GM21717 (cell line): ENCODE results near the gene GADD45B.
"Not testable (repeated sequence)": the region's sequence is repeated elsewhere in the genome, so short reads cannot be mapped to it uniquely, and the experiment has no call there.

Experiments
- ATAC-seq: cut with Tn5 transposase; IDR thresholded peaks from one replicate; pipeline ENCODE4 v1.9.1; 2021; ENCODE audit warnings: mild to moderate bottlenecking, moderate library complexity; ENCODE audit not compliant: unreplicated experiment

GADD45B gene

GRCh38 chr19:2487842-2488241 lies 11.9 kb downstream of the GADD45B start:
- ATAC-seq = no peak

DNA sequence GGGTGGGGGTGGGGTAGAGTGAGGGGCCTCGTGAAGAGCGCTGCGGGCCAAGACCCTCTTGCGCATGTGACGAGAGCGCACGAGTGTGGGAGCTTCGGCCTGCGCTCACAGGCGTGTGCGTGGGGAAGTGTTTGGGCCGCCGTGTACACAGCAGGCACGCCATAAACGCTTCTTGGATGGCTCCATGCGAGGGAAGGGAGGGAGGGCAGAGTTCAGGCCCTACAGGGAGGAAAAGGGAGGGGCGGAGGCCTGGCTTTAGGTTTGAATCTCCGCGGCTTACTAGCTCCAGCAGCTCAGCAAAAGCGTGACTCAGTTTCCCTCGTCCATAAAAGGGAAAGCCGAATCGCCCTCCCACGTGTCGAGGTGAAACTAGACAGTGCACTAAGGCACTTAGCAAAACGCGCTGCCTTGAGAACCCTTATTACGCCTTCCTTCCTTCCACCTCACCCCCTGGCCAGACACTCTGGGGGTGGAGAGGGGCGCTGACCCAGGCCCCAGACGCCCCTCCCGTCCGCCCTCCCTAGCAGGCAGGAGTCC lies 12.5 kb downstream of the GADD45B start:
- no peak for ATAC-seq

DNA sequence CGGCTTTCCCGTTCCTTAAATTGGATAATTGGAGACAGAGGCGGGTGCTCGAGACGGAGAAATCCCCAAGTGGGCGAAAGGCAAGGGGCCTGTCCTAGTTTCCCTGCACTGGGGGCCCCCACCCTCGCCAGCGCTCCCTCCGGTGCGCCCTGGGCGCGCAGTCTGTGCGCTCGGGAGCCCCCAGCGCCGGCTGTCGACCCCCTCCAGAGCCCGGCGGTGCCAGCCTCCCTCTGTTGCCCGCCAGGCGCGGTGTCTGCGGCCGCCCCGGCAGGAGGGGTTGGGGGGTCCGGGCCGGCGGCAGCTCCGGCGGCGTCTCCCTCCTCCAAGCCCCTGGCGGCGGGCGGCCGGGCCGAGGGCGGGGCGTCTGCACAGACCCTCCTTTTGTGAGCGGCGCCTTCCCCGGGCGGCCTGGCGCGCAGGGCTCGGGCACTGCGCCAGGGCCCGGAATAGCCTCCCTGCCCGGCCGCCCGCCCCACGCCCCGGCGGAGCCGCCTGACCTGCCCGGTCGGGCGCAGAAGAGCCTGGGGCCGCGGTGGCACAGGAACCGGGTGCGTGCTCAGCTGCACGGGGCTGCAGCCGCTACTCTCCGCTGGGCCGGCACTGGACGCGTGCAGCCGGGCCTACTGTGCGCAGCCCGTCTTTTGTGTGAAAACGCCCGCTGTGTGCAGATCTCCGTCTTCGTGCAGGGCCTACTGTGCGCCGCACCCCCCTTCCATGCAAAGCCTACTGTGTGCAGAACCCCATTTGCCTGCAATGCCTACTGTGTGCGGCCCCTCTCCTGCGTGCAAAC lies 13.2 kb downstream of the GADD45B start:
- no peak for ATAC-seq

DNA sequence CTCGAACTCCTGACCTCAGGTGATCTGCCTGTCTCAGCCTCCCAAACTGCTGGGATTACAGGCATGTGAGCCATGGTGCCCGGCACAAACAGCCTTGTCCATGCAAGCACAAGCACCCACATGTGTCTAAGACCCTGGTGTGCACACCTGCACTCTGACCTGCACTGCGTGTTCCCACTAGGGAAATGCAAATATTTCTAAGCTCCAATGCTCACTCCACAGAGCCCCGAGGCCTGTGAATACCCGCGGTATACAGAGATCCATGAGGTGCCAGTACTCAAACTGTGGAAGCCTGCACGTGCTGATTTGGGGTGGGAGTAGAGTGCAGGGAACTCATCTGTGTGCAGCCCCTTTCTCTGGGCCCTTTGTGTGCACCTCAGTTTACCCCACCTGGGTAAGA lies 14.7 kb downstream of the GADD45B start:
- no peak for ATAC-seq

DNA sequence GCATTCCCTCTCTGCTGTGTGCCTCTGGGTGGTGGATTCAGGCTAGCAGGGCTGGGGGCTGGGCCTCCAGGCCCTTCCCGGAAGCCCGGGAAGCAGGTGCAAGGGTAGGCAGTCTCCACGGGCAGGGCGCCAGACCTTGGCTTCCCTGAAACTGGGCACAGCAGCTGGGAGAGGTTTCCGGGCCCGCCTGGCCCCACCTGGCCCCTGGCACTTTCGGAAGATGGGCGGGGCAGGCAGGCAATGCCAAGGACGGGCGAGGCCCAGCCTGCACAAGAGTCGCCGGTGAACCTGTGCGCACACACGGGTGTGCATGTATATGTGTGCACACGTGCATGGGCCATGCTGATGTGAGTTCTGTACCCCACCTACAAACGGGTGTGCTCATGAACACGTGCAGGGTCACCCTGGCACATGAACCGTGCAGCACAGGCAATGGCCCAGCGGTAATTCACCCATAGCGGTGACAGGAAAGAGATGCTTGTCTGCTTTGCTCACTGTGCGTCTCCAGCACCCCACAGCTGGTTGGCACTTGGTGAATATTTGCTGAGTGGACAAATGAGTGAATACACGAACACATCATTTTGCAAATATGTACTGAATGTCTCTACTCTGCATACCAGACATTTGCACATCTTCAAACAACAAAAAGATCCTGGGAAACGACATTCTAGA lies 15.3 kb downstream of the GADD45B start:
- ATAC-seq = no peak

DNA sequence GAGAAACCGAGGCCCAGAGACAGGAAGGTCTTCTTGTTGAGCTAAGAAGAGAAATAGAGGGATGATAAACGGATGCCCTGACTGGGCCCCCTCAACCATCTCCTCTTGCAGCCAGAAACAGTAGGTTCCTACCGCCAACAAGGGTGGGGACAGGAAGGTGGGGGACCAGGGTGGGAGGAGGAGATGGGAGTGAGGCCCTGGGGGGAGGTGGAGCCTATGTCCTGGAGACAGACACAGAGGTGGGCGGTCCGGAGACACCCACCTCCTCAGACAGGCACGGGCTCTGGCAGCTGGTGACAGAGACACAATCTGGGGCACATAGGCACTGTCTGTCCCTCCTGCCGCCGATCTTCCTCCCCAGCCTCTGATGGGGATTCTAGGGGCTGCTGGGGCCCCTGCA lies 16.9 kb downstream of the GADD45B start:
- ATAC-seq = no peak

GRCh38 chr19:2493448-2493847 lies 17.5 kb downstream of the GADD45B start:
- not testable (repeated sequence) for ATAC-seq

- ATAC-seq = no peak
These were observed 18.1 kb downstream of the GADD45B start for GRCh38 chr19:2494084-2494446.

DNA sequence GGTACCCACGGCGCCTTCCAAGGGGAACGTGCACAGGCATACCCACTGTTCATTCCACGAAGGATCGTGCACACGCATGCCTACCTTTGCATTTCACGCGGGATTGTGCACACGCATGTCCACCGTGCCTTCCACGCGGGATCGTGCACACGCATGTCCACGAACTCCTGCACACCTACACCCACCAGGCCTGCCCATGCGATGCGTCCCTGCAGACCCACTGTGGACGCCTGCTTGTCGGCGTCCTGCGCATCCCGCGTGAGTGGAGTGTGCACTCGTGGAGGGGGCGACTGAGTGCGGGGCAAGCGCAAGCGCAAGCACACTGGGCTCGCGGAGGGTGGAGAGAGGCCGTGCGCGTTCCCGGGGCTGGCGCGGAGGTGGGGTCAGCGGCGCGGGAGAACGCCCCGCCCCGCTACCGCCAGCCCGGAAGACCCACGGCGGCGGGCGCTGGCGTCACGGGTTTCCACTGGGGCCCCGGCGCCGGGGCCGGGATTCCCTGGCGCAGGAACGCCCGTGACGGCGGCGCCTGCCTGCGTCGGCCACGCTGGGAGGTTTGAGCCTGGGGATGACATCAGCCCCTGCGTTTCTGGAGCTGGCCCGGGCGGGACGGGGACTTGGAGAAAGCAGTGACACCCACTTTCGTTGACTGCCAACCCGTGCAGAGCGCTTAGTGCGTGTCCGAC lies 18.7 kb downstream of the GADD45B start:
- no peak for ATAC-seq

DNA sequence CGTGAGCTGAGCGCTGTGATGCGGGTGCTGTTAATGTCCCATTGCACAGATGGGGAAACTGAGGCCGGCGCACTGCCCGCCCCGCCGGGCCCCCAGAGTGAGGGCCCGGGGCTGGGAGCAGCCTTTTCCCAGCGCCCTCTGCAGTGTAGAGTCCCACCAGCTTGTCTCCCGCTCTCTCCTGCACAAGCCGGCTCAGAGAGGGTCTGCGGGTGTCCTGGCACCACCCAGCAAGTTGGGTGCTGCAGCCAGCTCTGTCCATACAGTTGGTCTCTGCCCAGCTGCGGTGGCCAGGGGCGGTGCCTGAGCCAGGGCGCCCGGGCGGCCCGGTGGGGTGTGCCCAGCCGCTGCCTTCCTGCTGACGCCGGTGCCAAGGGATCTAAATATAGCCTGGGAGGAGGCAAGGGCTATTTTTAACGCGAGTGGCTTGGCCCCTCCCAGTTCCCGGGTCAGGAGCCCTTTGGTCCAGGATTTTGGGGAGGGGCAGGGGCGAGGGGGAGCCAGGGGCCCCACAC lies 19.3 kb downstream of the GADD45B start:
- ATAC-seq = no peak

DNA sequence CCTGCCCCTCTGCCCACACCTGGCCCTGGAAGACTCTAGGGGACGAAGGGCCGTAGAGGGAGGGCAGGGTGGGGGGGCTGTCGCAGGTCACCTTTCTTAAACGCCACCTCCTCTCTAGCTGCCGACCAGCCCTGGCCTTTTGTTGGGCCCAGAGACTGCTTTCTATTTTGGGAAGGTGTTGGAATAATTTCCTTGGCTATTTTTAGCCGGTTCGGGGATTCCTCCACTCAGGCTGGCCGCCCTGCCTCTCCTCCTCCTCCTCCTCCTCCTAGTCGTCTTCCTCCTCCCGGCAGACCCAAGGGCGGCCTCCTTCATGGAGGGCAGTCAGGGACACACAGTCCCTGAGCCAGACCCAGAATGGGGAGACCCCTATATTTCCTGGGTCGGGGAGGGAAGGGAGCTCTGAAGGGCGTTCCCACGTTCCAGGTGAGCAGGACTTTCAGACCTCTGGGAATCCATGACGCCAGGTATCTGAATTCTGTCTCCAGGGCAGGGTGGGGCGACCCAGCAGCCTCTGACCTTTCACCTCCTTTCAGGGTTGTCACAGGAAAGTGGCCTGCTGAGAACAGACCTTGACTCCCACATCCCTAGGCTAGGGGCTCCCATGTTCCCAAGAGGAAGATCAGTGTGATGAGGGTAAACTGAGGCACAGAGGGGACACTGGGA lies 19.9 kb downstream of the GADD45B start:
- no peak for ATAC-seq

DNA sequence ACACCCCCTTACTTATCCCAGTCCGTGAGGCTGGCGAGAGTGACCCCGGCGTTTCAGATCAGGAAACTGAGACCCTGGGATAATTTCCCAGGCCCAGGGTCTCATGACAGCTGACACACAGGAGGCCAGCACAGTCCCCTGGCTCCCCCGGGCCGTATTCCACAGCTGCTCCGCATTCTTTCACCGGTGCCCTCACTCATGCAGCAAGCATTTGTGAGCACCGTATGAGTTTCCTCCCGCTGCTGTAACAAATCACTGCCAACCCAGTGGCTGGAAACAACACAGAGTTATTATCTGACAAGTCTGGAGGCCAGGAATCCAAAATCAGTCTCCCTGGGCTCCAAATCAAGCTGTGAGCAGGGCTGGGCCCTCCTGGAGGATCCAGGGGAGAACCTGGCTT lies 21.3 kb downstream of the GADD45B start:
- ATAC-seq = no peak

DNA sequence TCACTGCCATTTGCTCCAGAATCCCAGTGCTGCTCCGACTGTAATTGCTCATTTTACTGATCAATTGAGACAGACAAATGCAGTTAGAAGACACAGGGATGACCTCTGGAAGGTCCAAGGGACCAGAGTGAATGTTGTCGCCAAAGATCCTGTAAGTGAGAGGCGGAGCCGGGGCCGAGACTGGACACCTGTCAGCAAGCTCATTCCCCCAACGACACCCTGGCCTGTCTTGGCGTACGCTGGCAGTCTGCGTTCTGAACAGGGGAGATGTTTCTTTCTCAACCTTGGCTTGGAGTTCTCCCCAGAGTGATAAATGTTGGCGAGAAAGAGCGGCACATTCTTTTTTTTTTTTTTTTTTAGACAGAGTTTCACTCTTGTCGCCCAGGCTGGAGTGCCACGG lies 24.2 kb downstream of the GADD45B start:
- no peak for ATAC-seq

DNA sequence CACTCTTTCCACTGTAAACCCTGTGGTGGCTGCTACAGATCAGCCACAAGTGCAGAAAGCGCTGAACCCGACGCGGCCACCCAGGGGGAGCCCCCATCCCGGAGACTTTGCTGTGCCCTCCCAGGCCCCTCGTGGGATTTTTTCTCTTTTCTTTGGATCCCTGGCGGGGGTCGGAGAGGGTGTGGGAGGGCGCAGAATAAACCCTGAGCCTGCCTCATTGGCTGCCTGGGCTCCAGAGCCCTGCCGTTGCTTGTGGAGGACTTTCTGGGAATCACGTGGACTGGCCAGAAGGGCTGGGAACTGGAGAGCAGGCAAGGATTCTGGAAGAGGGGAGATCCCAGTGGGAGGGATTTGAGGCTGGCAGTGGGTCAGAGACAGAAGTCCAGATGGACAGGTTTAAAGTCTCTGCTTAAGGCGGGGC lies 24.9 kb downstream of the GADD45B start:
- no peak for ATAC-seq

DNA sequence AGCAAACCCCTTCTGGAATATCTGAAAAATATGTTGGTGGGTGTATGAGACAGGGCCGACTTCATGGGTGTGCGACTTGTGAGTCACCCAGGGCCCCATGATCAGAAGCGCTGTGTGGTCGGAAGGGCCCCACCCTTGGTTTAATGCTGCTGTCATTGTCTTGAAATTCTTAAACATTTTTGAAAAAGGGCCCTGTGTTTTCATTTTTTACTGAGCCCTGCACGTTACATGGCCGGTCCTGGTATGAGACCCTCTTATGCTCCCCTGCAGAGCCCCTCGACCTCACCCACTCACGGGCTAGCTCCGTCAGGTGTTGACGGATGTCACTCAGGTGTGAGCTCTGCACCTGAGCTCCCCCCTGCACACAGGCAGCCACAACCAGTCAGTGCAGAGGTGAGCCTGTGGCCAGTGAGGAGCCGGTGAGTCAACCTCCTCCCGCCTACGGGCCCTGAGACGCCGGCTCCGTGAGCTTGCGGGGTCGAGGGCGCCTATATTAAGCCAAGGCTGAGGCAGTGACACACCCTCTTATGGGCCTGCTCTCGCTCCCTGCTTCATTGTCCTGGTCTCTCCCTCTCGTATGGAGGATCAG lies 27.7 kb downstream of the GADD45B start:
- no peak for ATAC-seq

DNA sequence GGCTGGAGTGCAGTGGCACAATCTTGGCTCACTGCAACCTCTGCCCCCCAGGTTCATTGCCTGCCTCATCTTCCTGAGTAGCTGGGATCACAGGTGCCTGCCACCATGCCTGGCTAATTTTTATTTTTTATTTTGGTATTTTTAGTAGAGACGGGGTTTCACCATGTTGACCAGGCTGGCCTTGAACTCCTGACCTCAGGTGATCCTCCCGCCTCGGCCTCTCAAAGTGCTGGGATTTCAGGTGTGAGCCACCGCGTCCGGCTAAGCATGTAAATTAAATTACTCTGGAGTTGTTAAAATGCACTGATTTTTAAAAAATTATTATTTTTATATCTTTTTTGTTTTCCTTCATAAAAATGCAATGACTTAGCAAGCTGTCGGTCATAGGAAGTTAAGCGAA lies 30.7 kb downstream of the GADD45B start:
- not testable (repeated sequence) for ATAC-seq

DNA sequence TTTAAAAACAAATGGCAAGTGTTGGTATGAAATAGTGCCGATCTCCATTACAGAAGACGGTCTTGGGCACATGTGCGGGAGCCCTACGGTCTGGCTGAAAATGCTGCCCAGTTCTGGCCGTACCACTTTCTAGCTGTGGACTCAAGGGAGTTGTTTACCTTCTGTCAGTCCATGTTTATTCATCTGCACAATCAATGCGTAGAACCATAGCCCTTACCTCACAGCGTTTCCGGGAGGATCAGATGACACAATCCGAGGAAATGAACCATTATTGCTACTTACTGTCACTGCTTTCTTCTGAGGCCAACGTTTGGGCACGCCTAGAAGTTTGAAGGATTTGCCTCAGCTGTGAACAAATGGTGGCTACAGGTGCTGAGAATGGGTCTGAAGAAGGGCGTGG lies 31.2 kb downstream of the GADD45B start:
- ATAC-seq = no peak

DNA sequence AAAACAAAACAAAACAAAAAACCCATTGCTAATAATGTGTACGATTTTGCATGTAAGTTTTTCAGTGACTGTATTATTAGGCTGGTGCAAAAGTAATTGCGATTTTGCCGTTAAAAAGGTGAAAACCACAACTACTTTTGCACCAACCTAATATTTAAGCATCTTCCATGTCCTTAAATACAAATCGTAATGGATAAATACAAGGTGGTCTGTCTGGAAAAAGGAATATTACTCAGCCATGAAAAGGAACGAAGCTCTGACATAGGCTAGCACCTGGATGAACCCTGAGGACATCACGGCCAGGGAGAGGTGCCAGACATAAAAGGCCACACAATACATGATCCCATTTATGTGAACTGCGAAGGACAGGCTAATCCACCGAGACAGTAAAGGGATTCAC lies 33.2 kb downstream of the GADD45B start:
- no peak for ATAC-seq

DNA sequence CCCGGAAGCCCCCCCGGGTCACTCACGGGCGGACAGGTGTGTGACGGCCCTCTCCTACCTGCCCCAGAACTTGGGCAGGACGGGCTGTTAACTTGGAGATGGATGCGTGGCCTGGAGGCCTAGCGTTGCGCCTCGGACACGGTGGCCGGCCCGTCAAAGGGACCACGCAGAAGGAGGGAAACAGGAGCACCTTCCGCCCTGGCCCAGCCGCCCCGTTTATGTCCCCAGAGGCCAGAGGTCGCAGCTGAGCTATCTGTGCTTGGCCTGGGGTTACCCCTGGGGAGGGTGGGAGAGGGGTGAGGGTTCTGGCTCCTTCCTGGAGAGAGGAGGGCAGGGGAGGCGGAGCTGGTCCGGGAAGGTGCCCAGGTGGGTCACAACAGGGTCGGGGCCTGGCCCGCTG lies 35.6 kb downstream of the GADD45B start:
- no peak for ATAC-seq

GRCh38 chr19:2511991-2512390 lies 36.1 kb downstream of the GADD45B start:
- ATAC-seq = no peak
